Caco-2 (cell line): ENCODE measurements around the gene ANTKMT. TPM values are rescaled to one million over a fixed set of nuclear protein-coding genes. Genes with fewer than 3 reads are reported as not detected.

Experiments
- BruUV-seq: library from RNA; stranded (reverse); fragments of 400-500 nt; replicated peaks from 2 replicates; lab custom pipeline; 2021; lab: Mats Ljungman, UMichigan
- CTCF ChIA-PET: fragments of 300-600 bp; sonication (Branson Sonifier 250); formaldehyde crosslinking; loops from one replicate; lab custom pipeline; 2022; ENCODE audit warnings: antibody characterized with exemption; lab: Charles Lee
- POLR2A ChIA-PET: fragments of 300-600 bp; sonication (Branson Sonifier 250); formaldehyde crosslinking; loops from one replicate; lab custom pipeline; 2022; ENCODE audit warnings: antibody characterized with exemption; lab: Charles Lee
- DNase-seq, 2 experiments: peaks; one replicate each; pipeline versions ENCODE4 v3.0.0 to v3.0.0-alpha.2; 2020 to 2022
- H3K27me3 ChIP-seq: replicated peaks from 2 replicates; pipeline ENCODE4 v1.6.0; 2011; ENCODE audit warnings: low read length; ENCODE audit not compliant: control insufficient read depth, insufficient read depth
- H3K36me3 ChIP-seq: 2 replicates; pipeline ENCODE4 v1.5.1; 2011; ENCODE audit warnings: low read length; ENCODE audit not compliant: control insufficient read depth, insufficient read depth
- H3K4me1 ChIP-seq: fragments of 250-450 bp; sonication (Bioruptor Pico); 2 replicates; pipeline ENCODE4 v1.5.1; 2020; ENCODE audit warnings: mild to moderate bottlenecking
- H3K4me3 ChIP-seq: 2 replicates; pipeline ENCODE4 v1.5.1; 2011; ENCODE audit warnings: low read depth, mild to moderate bottlenecking, control low read depth, low read length
- H3K9me3 ChIP-seq: fragments of 250-450 bp; sonication (Bioruptor Pico); 2 replicates; pipeline ENCODE4 v1.5.1; 2020; ENCODE audit warnings: mild to moderate bottlenecking, moderate library complexity
- H3K27ac Mint-ChIP-seq: one replicate; pipeline ENCODE4 v1.8.0; 2022; ENCODE audit warnings: mixed read lengths; ENCODE audit not compliant: unreplicated experiment
- H3K27me3 Mint-ChIP-seq: one replicate; pipeline ENCODE4 v1.8.0; 2022; ENCODE audit warnings: mixed read lengths; ENCODE audit not compliant: insufficient read depth, unreplicated experiment
- H3K36me3 Mint-ChIP-seq: one replicate; pipeline ENCODE4 v1.8.0; 2022; ENCODE audit warnings: mild to moderate bottlenecking, mixed read lengths; ENCODE audit not compliant: insufficient read depth, unreplicated experiment
- H3K4me1 Mint-ChIP-seq: one replicate; pipeline ENCODE4 v1.8.0; 2022; ENCODE audit warnings: low read depth, mixed read lengths; ENCODE audit not compliant: unreplicated experiment
- H3K4me3 Mint-ChIP-seq: one replicate; pipeline ENCODE4 v1.8.0; 2022; ENCODE audit warnings: mild to moderate bottlenecking, moderate library complexity, mixed read lengths; ENCODE audit not compliant: unreplicated experiment
- H3K9me3 Mint-ChIP-seq: one replicate; pipeline ENCODE4 v1.8.0; 2022; ENCODE audit warnings: mixed read lengths; ENCODE audit not compliant: unreplicated experiment
- intact Hi-C: fragments of 100-400 bp; cut with micrococcal nuclease; formaldehyde crosslinking; loops from one replicate; pipeline ENCODE4 v1.10.0; 2022; ENCODE audit not compliant: unreplicated experiment
- total RNA-seq: library from RNA; stranded (reverse); gene quantifications from 2 replicates; pipeline ENCODE4 v1.2.3, GENCODE V29; 2022
- TF ChIP-seq, protein P1 (sequence below), 2 experiments: fragments of 200-600 bp in 1 of 2; IDR thresholded peaks; 1 replicate in 1 of 2; 2 replicates in 1 of 2; pipeline versions ENCODE4 v1.5.1 to v1.8.0; 2011 to 2022; ENCODE audit warnings: antibody characterized with exemption in 1 of 2, control low read depth in 1 of 2, inconsistent platforms in 1 of 2, low read depth in 1 of 2, low read length in 1 of 2, mild to moderate bottlenecking in 1 of 2, moderate library complexity in 1 of 2; ENCODE audit not compliant: insufficient read depth in 1 of 2, severe bottlenecking in 1 of 2, unreplicated experiment in 1 of 2

ANTKMT gene
- total RNA-seq, 1 experiment from 2014 or later = 42.6 TPM

DNA sequence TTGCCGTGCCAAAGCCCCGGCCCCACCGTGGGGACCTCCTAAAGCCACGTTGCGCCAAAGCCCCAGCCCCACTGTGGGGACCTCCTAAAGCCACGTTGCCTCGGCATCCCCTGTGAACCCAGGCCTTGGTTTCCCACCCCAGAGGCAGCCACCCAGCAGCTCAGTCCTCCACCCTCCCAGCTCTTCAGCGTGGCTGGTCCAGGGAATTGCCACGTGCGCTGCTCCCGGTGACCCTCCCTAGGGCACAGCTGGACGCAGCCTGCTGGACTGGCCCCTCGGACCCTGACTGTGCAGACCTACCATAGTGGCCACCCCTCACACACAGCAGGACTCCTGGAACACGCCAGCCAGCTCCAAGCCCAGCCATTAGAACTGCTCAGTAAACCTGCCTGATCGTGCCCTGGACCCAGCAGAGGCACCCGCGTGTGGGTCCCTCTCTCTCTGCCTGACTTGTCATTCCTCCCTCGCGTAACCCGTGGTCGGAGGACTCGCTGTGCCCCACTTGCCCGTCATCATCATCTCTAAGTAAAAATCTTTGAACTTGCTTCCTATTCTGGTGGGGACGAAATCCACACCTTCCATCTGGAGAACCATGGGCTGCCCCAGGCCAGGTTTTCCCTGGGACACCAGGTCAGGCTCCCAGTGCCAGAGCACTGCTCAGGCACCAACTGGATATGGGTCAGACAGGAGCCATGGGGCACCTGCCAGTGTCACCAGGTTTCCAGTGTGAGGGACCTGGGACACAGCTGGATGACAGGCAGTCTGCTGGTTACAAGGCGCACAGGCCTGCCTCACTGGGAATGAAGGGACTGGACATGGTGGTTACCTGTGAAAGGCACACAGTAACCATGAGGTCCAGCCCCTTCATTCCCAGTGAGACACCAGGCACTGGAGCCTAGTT is 14.3 kb downstream of the ANTKMT start:
- BruUV-seq = no TSS peak
- POLR2A ChIA-PET = no interaction called here

DNA sequence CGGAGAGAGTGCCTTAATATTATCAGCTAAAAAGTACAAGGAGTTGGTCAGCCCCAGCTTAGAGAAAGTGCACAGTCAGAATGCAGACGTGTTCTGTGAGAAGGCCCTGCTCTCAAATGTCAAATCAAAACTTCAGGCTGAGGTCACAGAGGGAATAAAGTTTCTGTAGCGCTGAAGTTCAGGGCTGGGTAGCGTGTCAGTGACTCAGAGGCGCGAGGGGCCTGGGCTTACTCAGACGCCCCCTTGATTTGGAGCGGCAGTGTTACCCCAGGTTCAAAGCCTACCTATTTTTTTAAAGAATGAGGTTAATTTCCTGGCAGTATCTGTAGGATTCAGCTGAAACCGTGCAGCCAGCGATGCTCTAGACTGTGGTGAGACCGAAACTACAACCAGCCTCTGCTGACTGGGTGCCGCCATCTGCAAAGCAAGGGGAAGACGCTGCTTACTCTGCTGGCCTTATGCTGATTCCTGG is 15.1 kb downstream of the ANTKMT start:
- ChIA-PET CTCF (interaction anchor here (0.7 to 1.0 kb wide), 2 partner anchors 13 to 26 kb away, joined by 3 read pairs; no protein-coding TSS in a partner anchor), POLR2A (no interaction called here)
- no peaks in the 10 kb centered on the region for H3K4me1 Mint-ChIP-seq
- no peaks in the 10 kb centered on the region for H3K27me3 Mint-ChIP-seq
- no peak overlapping the region for H3K27ac Mint-ChIP-seq
- H3K9me3 ChIP-seq = no peaks in the 10 kb centered on the region
- H3K36me3 ChIP-seq = no peaks in the 10 kb centered on the region; the same call in 1 of the 2 replicates
- no peaks in the 10 kb centered on the region for H3K9me3 Mint-ChIP-seq
- H3K36me3 Mint-ChIP-seq = peaks cover 51% of the 10 kb centered on the region
- DNase-seq = no peak
- TF ChIP-seq, protein P1, sequence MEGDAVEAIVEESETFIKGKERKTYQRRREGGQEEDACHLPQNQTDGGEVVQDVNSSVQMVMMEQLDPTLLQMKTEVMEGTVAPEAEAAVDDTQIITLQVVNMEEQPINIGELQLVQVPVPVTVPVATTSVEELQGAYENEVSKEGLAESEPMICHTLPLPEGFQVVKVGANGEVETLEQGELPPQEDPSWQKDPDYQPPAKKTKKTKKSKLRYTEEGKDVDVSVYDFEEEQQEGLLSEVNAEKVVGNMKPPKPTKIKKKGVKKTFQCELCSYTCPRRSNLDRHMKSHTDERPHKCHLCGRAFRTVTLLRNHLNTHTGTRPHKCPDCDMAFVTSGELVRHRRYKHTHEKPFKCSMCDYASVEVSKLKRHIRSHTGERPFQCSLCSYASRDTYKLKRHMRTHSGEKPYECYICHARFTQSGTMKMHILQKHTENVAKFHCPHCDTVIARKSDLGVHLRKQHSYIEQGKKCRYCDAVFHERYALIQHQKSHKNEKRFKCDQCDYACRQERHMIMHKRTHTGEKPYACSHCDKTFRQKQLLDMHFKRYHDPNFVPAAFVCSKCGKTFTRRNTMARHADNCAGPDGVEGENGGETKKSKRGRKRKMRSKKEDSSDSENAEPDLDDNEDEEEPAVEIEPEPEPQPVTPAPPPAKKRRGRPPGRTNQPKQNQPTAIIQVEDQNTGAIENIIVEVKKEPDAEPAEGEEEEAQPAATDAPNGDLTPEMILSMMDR (IDR thresholded peaks at IDR 0.05; ENCODE audit: insufficient read depth in 1 of 2, low read depth in 1 of 2, low read length in 1 of 2, severe bottlenecking in 1 of 2, unreplicated experiment in 1 of 2) = no peak
- no peak overlapping the region for H3K4me3 Mint-ChIP-seq
- no TSS peak for BruUV-seq
- no peaks in the 10 kb centered on the region for H3K4me1 ChIP-seq
- no peak overlapping the region for H3K4me3 ChIP-seq
- intact Hi-C loops = no loop called here
- H3K27me3 ChIP-seq = no peaks in the 10 kb centered on the region

More for the DNA sequence above, 14.3 kb downstream of the ANTKMT start:
- no peaks in the 10 kb centered on the region for H3K4me1 ChIP-seq
- H3K4me3 ChIP-seq = no peak overlapping the region
- Mint-ChIP-seq H3K36me3 (peaks cover 50% of the 10 kb centered on the region), H3K4me3 (no peak overlapping the region), H3K27me3 (no peaks in the 10 kb centered on the region), H3K27ac (no peak overlapping the region), H3K9me3 (no peaks in the 10 kb centered on the region), H3K4me1 (no peaks in the 10 kb centered on the region)
- H3K9me3 ChIP-seq = no peaks in the 10 kb centered on the region
- no peak for DNase-seq
- no peaks in the 10 kb centered on the region; the same call in 1 of the 2 replicates for H3K36me3 ChIP-seq
- CTCF ChIA-PET = no interaction called here
- intact Hi-C loops = no loop called here
- TF ChIP-seq, protein P1 (IDR thresholded peaks at IDR 0.05; ENCODE audit: insufficient read depth in 1 of 2, low read depth in 1 of 2, low read length in 1 of 2, severe bottlenecking in 1 of 2, unreplicated experiment in 1 of 2) = no peak
- no peaks in the 10 kb centered on the region for H3K27me3 ChIP-seq

DNA sequence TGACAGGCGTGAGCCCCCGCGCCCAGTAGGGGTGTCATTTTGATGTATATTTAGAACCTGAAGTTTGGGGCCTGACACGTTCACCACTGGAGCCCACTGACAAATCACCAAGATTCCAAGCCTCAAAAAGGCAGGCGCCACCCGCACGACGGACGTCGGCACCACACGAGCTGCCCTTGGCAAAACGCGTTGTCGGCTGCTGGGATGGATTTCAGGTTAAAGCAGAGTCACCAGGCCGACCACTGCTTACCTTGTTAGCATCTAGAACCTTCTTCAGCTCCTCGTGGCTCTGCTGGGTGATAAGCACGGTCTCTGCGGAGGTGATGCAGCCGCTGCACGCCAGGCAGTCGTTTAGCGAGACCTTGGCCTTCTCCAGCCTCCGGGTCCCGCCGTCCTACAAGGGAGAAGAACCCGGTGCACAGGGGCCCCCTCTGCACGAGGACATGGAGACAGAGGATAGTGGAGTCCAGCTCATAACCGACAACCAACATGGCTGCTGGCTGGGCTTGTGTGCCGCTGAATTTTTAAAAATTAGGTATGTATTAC is 16.1 kb downstream of the ANTKMT start:
- H3K27me3 Mint-ChIP-seq = no peaks in the 10 kb centered on the region
- Histone ChIP-seq H3K27me3 (no peaks in the 10 kb centered on the region), H3K9me3 (no peaks in the 10 kb centered on the region), H3K36me3 (no peaks in the 10 kb centered on the region; the same call in 1 of the 2 replicates), H3K4me1 (no peaks in the 10 kb centered on the region), H3K4me3 (no peak overlapping the region)
- DNase-seq = no peak
- no peaks in the 10 kb centered on the region for H3K9me3 Mint-ChIP-seq
- CTCF ChIA-PET = interaction anchor here (0.7 to 1.0 kb wide), 2 partner anchors 12 to 25 kb away, joined by 3 read pairs; no protein-coding TSS in a partner anchor
- H3K36me3 Mint-ChIP-seq = peaks cover 51% of the 10 kb centered on the region
- TF ChIP-seq, protein P1 (IDR thresholded peaks at IDR 0.05; ENCODE audit: insufficient read depth in 1 of 2, low read depth in 1 of 2, low read length in 1 of 2, severe bottlenecking in 1 of 2, unreplicated experiment in 1 of 2) = no peak
- no TSS peak for BruUV-seq
- no peak overlapping the region for H3K4me3 Mint-ChIP-seq
- intact Hi-C loops = no loop called here
- H3K4me1 Mint-ChIP-seq = no peaks in the 10 kb centered on the region
- no peak overlapping the region for H3K27ac Mint-ChIP-seq
- POLR2A ChIA-PET = no interaction called here
